Measurements from ENCODE around the gene GP1BB.

- TF ChIP-seq REST (IDR thresholded peaks at IDR 0.05; ENCODE audit: insufficient read depth in 1 of 2, low read depth in 2 of 2, low read length in 1 of 2) (no peak), CTCF (IDR thresholded peaks at IDR 0.05) (no peak; the same call in 1 of the 2 replicates), POLR2AphosphoS5 (IDR thresholded peaks at IDR 0.05; ENCODE audit: low read depth, low read length) (no peak), SIN3A (IDR thresholded peaks at IDR 0.05; ENCODE audit: borderline replicate concordance, insufficient read depth, low read depth, low read length) (no peak), TCF7L2 (IDR thresholded peaks at IDR 0.05; ENCODE audit: low read depth, low read length) (no peak)
Observed at GRCh38 chr22:19753090-19753842, 29.9 kb downstream of the GP1BB start.
